Measurements from ENCODE around the gene GPR84.
"Not testable (repeated sequence)": the region's sequence is repeated elsewhere in the genome, so short reads cannot be mapped to it uniquely, and the experiment has no call there.

GPR84 gene

GRCh38 chr12:54355104-54355815, 9.0 kb downstream of the GPR84 start:
- no peak for TF ChIP-seq CTCF (IDR thresholded peaks at IDR 0.05; ENCODE audit: low read length, missing control alignments)
- no peak for DNase-seq (ENCODE audit: low read depth)

GRCh38 chr12:54354271-54354670, 10.0 kb downstream of the GPR84 start:
- not testable (repeated sequence) for H3K4me3 ChIP-seq (replicated peaks; ENCODE audit: low read depth, low read length); DNase-seq (ENCODE audit: low read depth)

More at GRCh38 chr12:54355104-54355815, 9.0 kb downstream of the GPR84 start:
- no peak overlapping the region for H3K4me3 ChIP-seq (replicated peaks; ENCODE audit: low read depth, low read length)

- DNase-seq (ENCODE audit: low read depth): no peak
- no peak overlapping the region for H3K4me3 ChIP-seq (replicated peaks; ENCODE audit: low read depth, low read length)
- no peak for TF ChIP-seq CTCF (IDR thresholded peaks at IDR 0.05; ENCODE audit: low read length, missing control alignments)
Measured at GRCh38 chr12:54352891-54353874, 11.1 kb downstream of the GPR84 start.

- DNase-seq (ENCODE audit: low read depth): peak; percentile 48
- TF ChIP-seq CTCF (IDR thresholded peaks at IDR 0.05; ENCODE audit: low read length, missing control alignments): no peak
- no peak overlapping the region for H3K4me3 ChIP-seq (replicated peaks; ENCODE audit: low read depth, low read length)
Measured at GRCh38 chr12:54352022-54352531, 12.2 kb downstream of the GPR84 start.

- TF ChIP-seq CTCF (IDR thresholded peaks at IDR 0.05; ENCODE audit: low read length, missing control alignments): no peak
- H3K4me3 ChIP-seq (replicated peaks; ENCODE audit: low read depth, low read length): no peak overlapping the region
- DNase-seq (ENCODE audit: low read depth): no peak
Measured at GRCh38 chr12:54351341-54351740, 12.9 kb downstream of the GPR84 start.

- DNase-seq (ENCODE audit: low read depth): no peak
Measured at GRCh38 chr12:54350743-54351142, 13.5 kb downstream of the GPR84 start.

More at GRCh38 chr12:54350743-54351142, 13.5 kb downstream of the GPR84 start:
- H3K4me3 ChIP-seq (replicated peaks; ENCODE audit: low read depth, low read length): no peak overlapping the region
- no peak for TF ChIP-seq CTCF (IDR thresholded peaks at IDR 0.05; ENCODE audit: low read length, missing control alignments)

Data from fibroblast of pulmonary artery (primary cell).